PC-9 (cell line): ENCODE data around the gene CDC14A. TPM values are rescaled to one million over a fixed set of nuclear protein-coding genes. Genes with fewer than 3 reads are reported as not detected.

ENCODE experiments used
- BruUV-seq: library from RNA; stranded (reverse); fragments of 400-500 nt; replicated peaks from 2 replicates; lab custom pipeline; 2021; lab: Mats Ljungman, UMichigan
- CTCF ChIA-PET: fragments of 300-600 bp; sonication (Branson Sonifier 250); formaldehyde crosslinking; loops from one replicate; lab custom pipeline; 2022; ENCODE audit warnings: antibody characterized with exemption; lab: Charles Lee
- POLR2A ChIA-PET: fragments of 300-600 bp; sonication (Branson Sonifier 250); formaldehyde crosslinking; loops from one replicate; lab custom pipeline; 2022; ENCODE audit warnings: antibody characterized with exemption; ENCODE audit not compliant: unreplicated experiment; lab: Charles Lee
- DNase-seq, 2 experiments: peaks; one replicate each; pipeline versions ENCODE4 v3.0.0 to v3.0.0-alpha.2; 2015 to 2022; ENCODE audit warnings: mixed read lengths in 1 of 2
- H2AFZ ChIP-seq: fragments of 200-600 bp; sonication (generic); 2 replicates; pipeline ENCODE4 v1.8.1; 2017; ENCODE audit warnings: antibody characterized with exemption
- H3F3A ChIP-seq: fragments of 200-600 bp; sonication (generic); 2 replicates; pipeline ENCODE4 v1.8.1; 2017; ENCODE audit warnings: antibody characterized with exemption, mild to moderate bottlenecking, low read depth; ENCODE audit not compliant: insufficient read depth
- H3K27ac ChIP-seq: fragments of 200-600 bp; sonication (generic); 2 replicates; pipeline ENCODE4 v1.6.1; 2016; ENCODE audit warnings: mixed run types
- H3K27me3 ChIP-seq: fragments of 200-600 bp; sonication (generic); 2 replicates; pipeline ENCODE4 v1.6.1; 2016; ENCODE audit warnings: low read depth, mixed run types; ENCODE audit not compliant: insufficient read depth
- H3K36me3 ChIP-seq: fragments of 200-600 bp; sonication (generic); 2 replicates; pipeline ENCODE4 v1.6.1; 2016; ENCODE audit warnings: low read depth, mixed run types
- H3K4me1 ChIP-seq: fragments of 200-600 bp; sonication (generic); replicated peaks from 2 replicates; pipeline ENCODE4 v1.6.1; 2016; ENCODE audit warnings: mixed run types; ENCODE audit not compliant: insufficient read depth
- H3K4me2 ChIP-seq: fragments of 200-600 bp; sonication (generic); 2 replicates; pipeline ENCODE4 v1.6.1; 2017; ENCODE audit warnings: mixed run types
- H3K4me3 ChIP-seq: fragments of 200-600 bp; sonication (generic); 2 replicates; pipeline ENCODE4 v1.6.1; 2016; ENCODE audit warnings: mixed run types
- H3K79me2 ChIP-seq: fragments of 200-600 bp; sonication (generic); 2 replicates; pipeline ENCODE4 v1.6.1; 2017; ENCODE audit warnings: low read depth, mixed run types
- H3K9me2 ChIP-seq: fragments of 200-600 bp; sonication (generic); 2 replicates; pipeline ENCODE4 v1.8.1; 2017; ENCODE audit warnings: mild to moderate bottlenecking; ENCODE audit not compliant: insufficient read depth
- H3K9me3 ChIP-seq: fragments of 200-600 bp; sonication (generic); 2 replicates; pipeline ENCODE4 v1.8.1; 2016; ENCODE audit warnings: low read depth; ENCODE audit not compliant: insufficient read depth
- H4K20me1 ChIP-seq: fragments of 200-600 bp; sonication (generic); 2 replicates; pipeline ENCODE4 v1.8.1; 2017; ENCODE audit not compliant: insufficient read depth
- EZH2 ChIP-seq: fragments of 200-600 bp; sonication (generic); IDR thresholded peaks from 2 replicates; pipeline ENCODE4 v1.8.0; 2017; ENCODE audit warnings: antibody characterized with exemption, low read depth
- intact Hi-C: fragments of 100-400 bp; cut with micrococcal nuclease; formaldehyde crosslinking; loops from one replicate; pipeline ENCODE4 v1.10.0; 2022; ENCODE audit not compliant: unreplicated experiment
- total RNA-seq: library from RNA; stranded (reverse); gene quantifications from 2 replicates; pipeline ENCODE4 v1.2.3, GENCODE V29; 2021
- TF ChIP-seq, protein P1 (sequence below): fragments of 200-600 bp; sonication (generic); conservative IDR thresholded peaks from 2 replicates; pipeline ENCODE4 v1.6.1; 2017; ENCODE audit warnings: mixed run types, antibody characterized with exemption, mild to moderate bottlenecking, moderate library complexity

Gene CDC14A
- total RNA-seq, 1 experiment from 2014 or later: 2.8 TPM

DNA sequence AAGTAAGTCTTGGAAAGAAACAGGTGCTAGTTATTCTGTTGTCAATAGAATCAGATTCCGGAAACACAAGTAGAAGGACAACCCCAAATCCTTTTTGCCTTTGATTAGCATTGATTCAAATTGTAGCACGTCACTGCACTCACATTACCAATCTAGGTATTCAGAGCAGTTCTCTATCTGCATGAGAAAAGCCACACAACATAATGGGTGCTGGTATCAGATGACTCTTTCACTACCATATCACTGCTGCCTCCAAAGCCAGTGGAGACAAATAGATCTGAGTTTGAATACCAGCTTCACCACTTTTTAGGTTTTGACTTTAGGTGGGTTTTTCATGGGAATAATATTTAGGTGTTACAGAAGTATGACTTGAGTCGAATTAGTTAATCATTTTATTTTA, 47.4 kb upstream of the CDC14A start:
- Histone ChIP-seq H3K36me3 (no peaks in the 10 kb centered on the region), H3K9me2 (no peaks in the 10 kb centered on the region), H2AFZ (no peak overlapping the region), H3F3A (no peaks in the 10 kb centered on the region), H3K4me3 (no peak overlapping the region), H3K27ac (no peak overlapping the region), H3K4me1 (no peaks in the 10 kb centered on the region), H3K27me3 (no peaks in the 10 kb centered on the region), H4K20me1 (no peaks in the 10 kb centered on the region), H3K4me2 (no peak overlapping the region), H3K79me2 (no peaks in the 10 kb centered on the region), H3K9me3 (no peaks in the 10 kb centered on the region)
- TF ChIP-seq, protein P1, sequence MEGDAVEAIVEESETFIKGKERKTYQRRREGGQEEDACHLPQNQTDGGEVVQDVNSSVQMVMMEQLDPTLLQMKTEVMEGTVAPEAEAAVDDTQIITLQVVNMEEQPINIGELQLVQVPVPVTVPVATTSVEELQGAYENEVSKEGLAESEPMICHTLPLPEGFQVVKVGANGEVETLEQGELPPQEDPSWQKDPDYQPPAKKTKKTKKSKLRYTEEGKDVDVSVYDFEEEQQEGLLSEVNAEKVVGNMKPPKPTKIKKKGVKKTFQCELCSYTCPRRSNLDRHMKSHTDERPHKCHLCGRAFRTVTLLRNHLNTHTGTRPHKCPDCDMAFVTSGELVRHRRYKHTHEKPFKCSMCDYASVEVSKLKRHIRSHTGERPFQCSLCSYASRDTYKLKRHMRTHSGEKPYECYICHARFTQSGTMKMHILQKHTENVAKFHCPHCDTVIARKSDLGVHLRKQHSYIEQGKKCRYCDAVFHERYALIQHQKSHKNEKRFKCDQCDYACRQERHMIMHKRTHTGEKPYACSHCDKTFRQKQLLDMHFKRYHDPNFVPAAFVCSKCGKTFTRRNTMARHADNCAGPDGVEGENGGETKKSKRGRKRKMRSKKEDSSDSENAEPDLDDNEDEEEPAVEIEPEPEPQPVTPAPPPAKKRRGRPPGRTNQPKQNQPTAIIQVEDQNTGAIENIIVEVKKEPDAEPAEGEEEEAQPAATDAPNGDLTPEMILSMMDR: no peak
- TF ChIP-seq EZH2: no peak
- ChIA-PET POLR2A (no interaction called here), CTCF (no interaction called here)
- intact Hi-C loops: loop anchor here (10.0 kb wide), 1 partner anchor 50 kb away; the partner anchor contains the start of gene CDC14A
- no peak for DNase-seq
- BruUV-seq: no TSS peak

DNA sequence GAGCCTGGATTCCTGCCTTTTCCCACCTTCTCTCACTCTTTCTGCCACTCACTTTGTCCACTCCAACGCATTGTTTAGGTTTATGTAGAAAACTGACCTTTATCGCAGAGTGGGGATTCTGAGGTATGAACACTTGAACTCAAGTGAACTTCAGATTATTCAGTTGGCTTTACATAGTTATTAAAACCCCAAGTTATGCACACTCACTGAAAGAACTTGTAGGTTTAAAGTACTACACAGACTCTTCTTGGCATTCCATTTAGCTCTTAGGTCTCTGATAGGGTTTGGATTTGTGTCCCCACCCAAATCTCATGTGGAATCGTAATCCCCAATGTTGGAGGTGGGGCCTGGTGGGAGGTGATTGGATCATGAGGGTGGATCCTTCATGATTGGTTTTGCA, 46.4 kb upstream of the CDC14A start:
- Histone ChIP-seq H2AFZ (no peak overlapping the region), H3K36me3 (no peaks in the 10 kb centered on the region), H3K27me3 (no peaks in the 10 kb centered on the region), H3K27ac (no peak overlapping the region), H3K4me3 (no peak overlapping the region), H3K79me2 (no peaks in the 10 kb centered on the region), H3K9me3 (no peaks in the 10 kb centered on the region), H3K4me2 (no peak overlapping the region), H3K4me1 (no peaks in the 10 kb centered on the region), H4K20me1 (no peaks in the 10 kb centered on the region), H3F3A (no peaks in the 10 kb centered on the region), H3K9me2 (no peaks in the 10 kb centered on the region)
- ChIA-PET CTCF (no interaction called here), POLR2A (no interaction called here)
- DNase-seq: no peak
- no peak for TF ChIP-seq EZH2
- TF ChIP-seq, protein P1: no peak
- intact Hi-C loops: loop anchor here (10.0 kb wide), 1 partner anchor 49 kb away; the partner anchor contains the start of gene CDC14A
- no TSS peak for BruUV-seq

DNA sequence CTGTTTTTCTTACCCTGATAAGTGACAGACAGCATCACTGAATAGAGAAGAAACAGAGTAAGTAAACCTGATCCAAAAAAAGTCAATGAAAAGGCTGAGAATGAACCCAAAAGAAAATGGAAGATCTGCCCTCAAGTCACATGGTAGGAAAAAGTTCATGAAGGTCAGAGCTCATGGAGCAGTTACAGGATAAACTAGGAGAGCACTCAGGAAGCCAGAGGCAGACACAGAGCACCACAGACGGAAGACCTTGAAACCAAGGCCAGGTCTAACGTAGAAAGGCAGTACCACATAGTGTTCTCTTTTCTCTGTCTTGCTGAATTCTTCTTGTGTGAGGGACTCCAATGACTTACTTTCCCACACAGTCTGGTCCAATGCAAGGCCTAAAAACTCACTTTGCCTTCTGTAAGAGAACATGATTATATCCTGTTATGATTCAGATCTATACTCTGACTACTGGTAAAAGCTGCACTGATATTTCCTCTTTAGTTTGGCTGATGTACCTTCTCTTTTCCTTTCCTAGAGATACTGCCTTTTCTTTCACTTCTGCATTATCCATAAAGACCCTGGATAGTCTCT, 45.5 kb upstream of the CDC14A start:
- TF ChIP-seq EZH2: no peak
- TF ChIP-seq, protein P1: no peak
- Histone ChIP-seq H3K27me3 (no peaks in the 10 kb centered on the region), H3K4me2 (no peak overlapping the region), H3K27ac (no peak overlapping the region), H4K20me1 (no peaks in the 10 kb centered on the region), H3F3A (no peaks in the 10 kb centered on the region), H2AFZ (no peak overlapping the region), H3K9me2 (no peaks in the 10 kb centered on the region), H3K79me2 (no peaks in the 10 kb centered on the region), H3K4me1 (no peaks in the 10 kb centered on the region), H3K36me3 (no peaks in the 10 kb centered on the region), H3K4me3 (no peak overlapping the region), H3K9me3 (no peaks in the 10 kb centered on the region)
- no TSS peak for BruUV-seq
- ChIA-PET CTCF (no interaction called here), POLR2A (no interaction called here)
- DNase-seq: no peak
- intact Hi-C loops: loop anchor here (10.0 kb wide), 1 partner anchor 48 kb away; the partner anchor contains the start of gene CDC14A
